HEK293 (cell line): ENCODE measurements around the gene LRRC27.

ENCODE experiments used
- ATF2 ChIP-seq: fragments of 450-650 bp; formaldehyde crosslinking; IDR thresholded peaks from 2 replicates; pipeline ENCODE4 v1.5.1; 2016; ENCODE audit warnings: missing biosample characterization, missing genetic modification characterization, low read depth
- GFI1B ChIP-seq: fragments of 450-650 bp; formaldehyde crosslinking; IDR thresholded peaks from 2 replicates; pipeline ENCODE4 v1.5.1; 2016; ENCODE audit warnings: missing biosample characterization, missing genetic modification characterization
- GLIS1 ChIP-seq: fragments of 450-650 bp; formaldehyde crosslinking; IDR thresholded peaks from 2 replicates; pipeline ENCODE4 v1.5.1; 2016; ENCODE audit warnings: missing biosample characterization, missing genetic modification characterization
- INSM2 ChIP-seq: fragments of 450-650 bp; formaldehyde crosslinking; IDR thresholded peaks from 2 replicates; pipeline ENCODE4 v1.5.1; 2016; ENCODE audit warnings: missing biosample characterization, missing genetic modification characterization
- KLF1 ChIP-seq: fragments of 450-650 bp; formaldehyde crosslinking; IDR thresholded peaks from 2 replicates; pipeline ENCODE4 v1.5.1; 2016; ENCODE audit warnings: missing biosample characterization, missing genetic modification characterization
- PRDM4 ChIP-seq: fragments of 450-650 bp; formaldehyde crosslinking; IDR thresholded peaks from 2 replicates; pipeline ENCODE4 v1.5.1; 2017; ENCODE audit warnings: missing biosample characterization, missing genetic modification characterization
- RBAK ChIP-seq: fragments of 450-650 bp; formaldehyde crosslinking; IDR thresholded peaks from 2 replicates; pipeline ENCODE4 v1.5.1; 2016; ENCODE audit warnings: missing biosample characterization, missing genetic modification characterization
- ZBTB10 ChIP-seq: fragments of 450-650 bp; formaldehyde crosslinking; IDR thresholded peaks from 2 replicates; pipeline ENCODE4 v1.5.1; 2016; ENCODE audit warnings: missing biosample characterization, missing genetic modification characterization
- ZBTB8A ChIP-seq: fragments of 450-650 bp; formaldehyde crosslinking; IDR thresholded peaks from 2 replicates; pipeline ENCODE4 v1.5.1; 2016; ENCODE audit warnings: missing biosample characterization, missing genetic modification characterization
- ZFP69B ChIP-seq: fragments of 450-650 bp; formaldehyde crosslinking; IDR thresholded peaks from 2 replicates; pipeline ENCODE4 v1.5.1; 2016; ENCODE audit warnings: missing biosample characterization, missing genetic modification characterization
- ZNF24 ChIP-seq: fragments of 450-650 bp; formaldehyde crosslinking; IDR thresholded peaks from 2 replicates; pipeline ENCODE4 v1.5.1; 2016; ENCODE audit warnings: missing biosample characterization, missing genetic modification characterization
- ZNF335 ChIP-seq: fragments of 450-650 bp; formaldehyde crosslinking; conservative IDR thresholded peaks from 2 replicates; pipeline ENCODE4 v1.5.1; 2016; ENCODE audit warnings: missing biosample characterization, missing genetic modification characterization
- ZNF423 ChIP-seq: fragments of 450-650 bp; formaldehyde crosslinking; IDR thresholded peaks from 2 replicates; pipeline ENCODE4 v1.5.1; 2016; ENCODE audit warnings: missing biosample characterization, missing genetic modification characterization
- ZNF473 ChIP-seq: fragments of 450-650 bp; formaldehyde crosslinking; IDR thresholded peaks from 2 replicates; pipeline ENCODE4 v1.5.1; 2017; ENCODE audit warnings: missing biosample characterization, missing genetic modification characterization
- ZNF501 ChIP-seq: fragments of 450-650 bp; formaldehyde crosslinking; IDR thresholded peaks from 2 replicates; pipeline ENCODE4 v1.5.1; 2016; ENCODE audit warnings: missing biosample characterization, missing genetic modification characterization
- ZNF629 ChIP-seq: fragments of 450-650 bp; formaldehyde crosslinking; IDR thresholded peaks from 2 replicates; pipeline ENCODE4 v1.5.1; 2017; ENCODE audit warnings: missing biosample characterization, missing genetic modification characterization
- ZNF701 ChIP-seq: fragments of 450-650 bp; formaldehyde crosslinking; IDR thresholded peaks from 2 replicates; pipeline ENCODE4 v1.5.1; 2016; ENCODE audit warnings: missing biosample characterization, missing genetic modification characterization
- ZNF776 ChIP-seq: fragments of 450-650 bp; formaldehyde crosslinking; IDR thresholded peaks from 2 replicates; pipeline ENCODE4 v1.5.0; 2017; ENCODE audit warnings: missing biosample characterization, missing genetic modification characterization, borderline replicate concordance
- ZNF777 ChIP-seq: fragments of 450-650 bp; formaldehyde crosslinking; IDR thresholded peaks from 2 replicates; pipeline ENCODE4 v1.5.1; 2017; ENCODE audit warnings: missing biosample characterization, missing genetic modification characterization, borderline replicate concordance
- TF ChIP-seq, protein P1 (sequence below): fragments of 450-650 bp; formaldehyde crosslinking; IDR thresholded peaks from 2 replicates; pipeline ENCODE4 v1.5.1; 2016; ENCODE audit warnings: missing biosample characterization, missing genetic modification characterization
- TF ChIP-seq, protein P2 (sequence below): fragments of 450-650 bp; formaldehyde crosslinking; IDR thresholded peaks from 2 replicates; pipeline ENCODE4 v1.5.1; 2017; ENCODE audit warnings: missing biosample characterization, missing genetic modification characterization

Gene LRRC27

DNA sequence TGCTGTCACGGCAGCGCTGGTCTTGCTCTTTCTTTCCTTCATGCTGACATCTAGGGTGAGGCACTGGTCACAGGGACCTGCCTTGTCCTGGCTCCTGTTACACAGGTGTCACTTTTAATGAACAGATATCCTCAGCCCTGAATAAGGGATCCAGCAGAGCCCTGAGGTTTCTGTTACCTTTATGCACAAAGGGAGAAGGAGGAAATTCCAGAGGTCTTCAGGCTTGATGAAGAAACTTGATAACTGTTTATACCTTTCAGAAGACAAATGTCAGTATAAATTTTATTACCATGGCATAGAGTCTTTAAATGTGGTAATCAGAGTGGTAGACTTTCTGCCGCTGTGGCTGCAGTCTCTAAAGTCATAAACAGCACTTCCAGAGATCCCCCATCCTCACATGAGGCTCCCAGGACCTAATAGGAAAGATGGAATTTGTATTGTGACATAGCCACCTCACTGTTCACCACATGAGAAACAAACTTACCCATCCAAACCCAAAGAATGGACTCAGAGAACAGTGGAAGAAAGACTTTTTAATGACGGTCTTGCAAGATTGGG is 2.7 kb downstream of the LRRC27 start (continued):
- TF ChIP-seq, protein P1, sequence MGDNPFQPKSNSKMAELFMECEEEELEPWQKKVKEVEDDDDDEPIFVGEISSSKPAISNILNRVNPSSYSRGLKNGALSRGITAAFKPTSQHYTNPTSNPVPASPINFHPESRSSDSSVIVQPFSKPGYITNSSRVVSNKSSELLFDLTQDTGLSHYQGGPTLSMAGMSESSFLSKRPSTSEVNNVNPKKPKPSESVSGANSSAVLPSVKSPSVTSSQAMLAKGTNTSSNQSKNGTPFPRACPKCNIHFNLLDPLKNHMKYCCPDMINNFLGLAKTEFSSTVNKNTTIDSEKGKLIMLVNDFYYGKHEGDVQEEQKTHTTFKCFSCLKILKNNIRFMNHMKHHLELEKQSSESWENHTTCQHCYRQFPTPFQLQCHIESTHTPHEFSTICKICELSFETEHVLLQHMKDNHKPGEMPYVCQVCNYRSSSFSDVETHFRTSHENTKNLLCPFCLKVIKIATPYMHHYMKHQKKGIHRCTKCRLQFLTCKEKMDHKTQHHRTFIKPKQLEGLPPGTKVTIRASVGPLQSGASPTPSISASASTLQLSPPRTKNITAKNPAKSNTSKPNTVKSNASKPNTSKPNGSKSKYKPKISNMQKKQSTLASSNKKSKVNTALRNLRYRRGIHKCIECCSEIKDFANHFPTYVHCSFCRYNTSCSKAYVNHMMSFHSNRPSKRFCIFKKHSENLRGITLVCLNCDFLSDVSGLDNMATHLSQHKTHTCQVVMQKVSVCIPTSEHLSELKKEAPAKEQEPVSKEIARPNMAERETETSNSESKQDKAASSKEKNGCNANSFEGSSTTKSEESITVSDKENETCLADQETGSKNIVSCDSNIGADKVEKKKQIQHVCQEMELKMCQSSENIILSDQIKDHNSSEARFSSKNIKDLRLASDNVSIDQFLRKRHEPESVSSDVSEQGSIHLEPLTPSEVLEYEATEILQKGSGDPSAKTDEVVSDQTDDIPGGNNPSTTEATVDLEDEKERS (tag by site-specific recombination) = no peak
- TF ChIP-seq PRDM4 (no peak), ZNF423 (tag by site-specific recombination) (peak; percentile 83), ZNF701 (tag by site-specific recombination) (no peak), GLIS1 (tag by site-specific recombination) (no peak), ZFP69B (tag by site-specific recombination) (no peak), ZNF776 (tag by site-specific recombination) (no peak), RBAK (tag by site-specific recombination) (no peak), KLF1 (tag by site-specific recombination) (0 out of 2 replicates have a peak, but pooled peaks have one; percentile 23), INSM2 (tag by site-specific recombination) (no peak), GFI1B (tag by site-specific recombination) (no peak), ZBTB10 (tag by site-specific recombination) (no peak), ATF2 (tag by site-specific recombination) (no peak), ZBTB8A (tag by site-specific recombination) (peak; percentile 39; the same call in 1 of the 2 replicates), ZNF777 (tag by site-specific recombination) (no peak), ZNF335 (tag by site-specific recombination) (peak; percentile 57), ZNF24 (tag by site-specific recombination) (no peak), ZNF501 (tag by site-specific recombination) (0 out of 2 replicates have a peak, but pooled peaks have one; percentile 58), ZNF629 (tag by site-specific recombination) (no peak), ZNF473 (tag by site-specific recombination) (no peak)
- TF ChIP-seq, protein P2, sequence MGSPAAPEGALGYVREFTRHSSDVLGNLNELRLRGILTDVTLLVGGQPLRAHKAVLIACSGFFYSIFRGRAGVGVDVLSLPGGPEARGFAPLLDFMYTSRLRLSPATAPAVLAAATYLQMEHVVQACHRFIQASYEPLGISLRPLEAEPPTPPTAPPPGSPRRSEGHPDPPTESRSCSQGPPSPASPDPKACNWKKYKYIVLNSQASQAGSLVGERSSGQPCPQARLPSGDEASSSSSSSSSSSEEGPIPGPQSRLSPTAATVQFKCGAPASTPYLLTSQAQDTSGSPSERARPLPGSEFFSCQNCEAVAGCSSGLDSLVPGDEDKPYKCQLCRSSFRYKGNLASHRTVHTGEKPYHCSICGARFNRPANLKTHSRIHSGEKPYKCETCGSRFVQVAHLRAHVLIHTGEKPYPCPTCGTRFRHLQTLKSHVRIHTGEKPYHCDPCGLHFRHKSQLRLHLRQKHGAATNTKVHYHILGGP (tag by site-specific recombination) = no peak
- TF ChIP-seq, all 188 proteins: peak for 7
